Heart right ventricle (tissue), 16 donors: ENCODE results near the gene RBBP6. TPM values are rescaled to one million over a fixed set of nuclear protein-coding genes. Genes with fewer than 3 reads are reported as not detected.

Experiments
- ATAC-seq, 8 donors: fragments of 200-7000 bp; cut with Tn5 transposase; one replicate each; pipeline ENCODE4 v1.9.1; 2020; ENCODE audit warnings: mild to moderate bottlenecking in 8 of 8, moderate library complexity in 8 of 8, moderate number of reproducible peaks in 1 of 8
- DNase-seq, 2 donors: peaks; one replicate each; pipeline ENCODE4 v3.0.0-alpha.2; 2020
- H3K27ac ChIP-seq, 10 donors: fragments of 200-600 bp; sonication (generic) in 2 of 10; one replicate each; pipeline versions ENCODE4 v1.5.0 to v1.8.0; 2020 to 2022; ENCODE audit warnings: mild to moderate bottlenecking in 3 of 10
- H3K27me3 ChIP-seq, 7 donors: fragments of 200-600 bp; one replicate each; pipeline ENCODE4 v1.8.0; 2021 to 2022; ENCODE audit warnings: mild to moderate bottlenecking in 2 of 7
- H3K36me3 ChIP-seq, 9 donors: fragments of 200-600 bp; sonication (generic) in 1 of 9; one replicate each; pipeline versions ENCODE4 v1.5.0 to v1.8.0; 2020 to 2022; ENCODE audit warnings: mild to moderate bottlenecking in 2 of 9
- H3K4me1 ChIP-seq, 9 donors: fragments of 200-600 bp; sonication (generic) in 1 of 9; one replicate each; pipeline versions ENCODE4 v1.5.0 to v1.8.0; 2020 to 2022; ENCODE audit warnings: mild to moderate bottlenecking in 4 of 9
- H3K4me3 ChIP-seq, 10 donors: fragments of 200-600 bp; sonication (generic) in 2 of 10; one replicate each; pipeline versions ENCODE4 v1.5.0 to v1.8.0; 2020 to 2022; ENCODE audit warnings: mild to moderate bottlenecking in 7 of 10, moderate library complexity in 2 of 10
- H3K9me3 ChIP-seq, 11 donors: fragments of 200-600 bp in 10 of 11; sonication (generic) in 2 of 11; one replicate each; pipeline versions ENCODE4 v1.5.0 to v1.8.0; 2013 to 2022; ENCODE audit warnings: mild to moderate bottlenecking in 2 of 11, control low read depth in 1 of 11, moderate library complexity in 1 of 11
- WGBS, 2 donors: extraction: QIAGEN DNeasy Blood & Tissue Kit; methylation state at CpG; one replicate each; pipeline ENCODE4 v1.1.7; 2013; ENCODE audit warnings: inconsistent platforms in 1 of 2; 5-methylcytosine and 5-hydroxymethylcytosine counted together
- intact Hi-C, 10 donors: fragments of 100-400 bp; cut with DNase I; formaldehyde crosslinking; loops; one replicate each; pipeline versions ENCODE4 v1.11.1 to v1.14.2; 2022
- polyA plus RNA-seq, 2 donors: library from polyadenylated mRNA; stranded (reverse); fragments of 200-250 nt; gene quantifications; one replicate each; pipeline ENCODE4 v1.2.3, GENCODE V29; 2013
- total RNA-seq, 10 donors: library from RNA; stranded (reverse); fragmentation: NEBNext Ultra II Directional in 3 of 10; extraction: Animal tissue kit (Norgen Biotek cat#: 25700) in 3 of 10; gene quantifications; one replicate each; pipeline versions ENCODE4 v1.2.1 to v1.2.4, GENCODE V29; 2021 to 2023
- TF ChIP-seq, protein P1 (sequence below), 9 donors: fragments of 200-600 bp; sonication (generic) in 2 of 9; IDR thresholded peaks; one replicate each; pipeline versions ENCODE4 v1.5.0 to v1.8.0; 2021 to 2022; ENCODE audit warnings: antibody characterized with exemption in 9 of 9, mild to moderate bottlenecking in 5 of 9, moderate library complexity in 1 of 9
- donor health status: Arrhythmogenic right ventricular cardiomyopathy.
- donor health status: ischemic (EF 13 %, LVEDD 7.1; RV severe dilation, severe dysfunction).
- donor health status: healthy with polysubstance abuse.
- donor health status: DM: no; HTN: yes; CAD: no.
- donor health status: DM: no; HTN: no; CAD: no.
- donor health status: ischemic (EF 25% LVEDD 6.9; RV normal size, moderate dysfunction).
- donor health status: ischemic (EF 25% LVEDD 5.7; RV mildly dilated, moderate dysfunction).
- donor health status: healthy.
- donor health status: DM: yes; HTN: yes; CAD: no.
- donor health status: Ischemic cardiomyopathy.
- donor health status: ischemic (EF 35%, LVEDD 5.7; RV mildly dilated, moderate dysfunction).
- donor health status: nonischemic (EF 11% LVEDD 7.7; RV severe dilation, severe dysfunction).
- donor health status: DM: yes; HTN: yes; CAD: no.
- donor health status: PGD.
- donor health status: ischemic (EF 29% LVEDD 5.4; RV normal size, mild dysfunction).
- donor health status: nonischemic (EF 23%, LVEDD 6.1; RV moderate dilation, normal function).

RBBP6 gene
- total and polyA plus RNA-seq, 12 donors = 18.9 to 50.3 (median 33.1) TPM

DNA sequence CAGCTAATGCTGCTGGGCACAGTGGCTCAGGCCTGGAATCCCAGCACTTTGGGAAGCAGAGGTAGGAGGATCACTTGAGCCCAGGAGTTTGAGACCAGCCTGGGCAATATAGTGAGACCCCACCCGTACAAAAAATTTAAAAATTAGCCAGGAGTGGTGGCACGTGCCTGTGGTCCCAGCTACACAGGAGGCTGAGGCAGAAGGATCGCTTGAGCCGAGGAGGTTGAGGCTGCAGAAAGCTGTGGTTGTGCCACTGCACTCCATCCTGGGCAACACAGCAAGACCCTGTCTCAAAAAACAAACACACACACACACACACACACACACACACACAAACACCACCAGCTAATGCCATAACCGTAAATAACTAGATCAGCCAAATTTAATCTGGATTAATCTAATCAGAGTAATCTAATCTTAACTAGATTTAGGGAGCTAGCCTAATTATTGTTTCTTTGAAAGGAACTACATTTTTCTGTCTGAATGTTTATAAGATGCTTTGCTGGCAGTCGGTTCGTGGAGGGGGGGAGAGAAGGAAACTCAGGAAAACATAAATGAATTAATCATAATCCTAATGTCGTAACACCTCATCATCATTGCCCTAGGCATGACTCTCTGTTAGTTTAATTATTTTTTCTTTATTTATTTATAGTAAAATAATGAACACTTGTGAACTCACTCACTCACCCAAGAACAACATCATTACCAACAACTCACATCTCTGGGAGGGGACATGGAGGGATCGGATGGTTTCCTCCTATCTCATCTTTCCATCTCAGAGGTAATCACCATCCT, 12.5 kb upstream of the RBBP6 start:
- Histone ChIP-seq H3K36me3 (no peaks in the 10 kb centered on the region), H3K4me3 (no peak overlapping the region), H3K9me3 (no peaks in the 10 kb centered on the region), H3K27ac (no peak overlapping the region), H3K4me1 (peaks cover 0 to 9% (median 0%) of the 10 kb centered on the region in 9 donors), H3K27me3 (peaks cover 0 to 10% (median 0%) of the 10 kb centered on the region in 7 donors)
- TF ChIP-seq, protein P1, sequence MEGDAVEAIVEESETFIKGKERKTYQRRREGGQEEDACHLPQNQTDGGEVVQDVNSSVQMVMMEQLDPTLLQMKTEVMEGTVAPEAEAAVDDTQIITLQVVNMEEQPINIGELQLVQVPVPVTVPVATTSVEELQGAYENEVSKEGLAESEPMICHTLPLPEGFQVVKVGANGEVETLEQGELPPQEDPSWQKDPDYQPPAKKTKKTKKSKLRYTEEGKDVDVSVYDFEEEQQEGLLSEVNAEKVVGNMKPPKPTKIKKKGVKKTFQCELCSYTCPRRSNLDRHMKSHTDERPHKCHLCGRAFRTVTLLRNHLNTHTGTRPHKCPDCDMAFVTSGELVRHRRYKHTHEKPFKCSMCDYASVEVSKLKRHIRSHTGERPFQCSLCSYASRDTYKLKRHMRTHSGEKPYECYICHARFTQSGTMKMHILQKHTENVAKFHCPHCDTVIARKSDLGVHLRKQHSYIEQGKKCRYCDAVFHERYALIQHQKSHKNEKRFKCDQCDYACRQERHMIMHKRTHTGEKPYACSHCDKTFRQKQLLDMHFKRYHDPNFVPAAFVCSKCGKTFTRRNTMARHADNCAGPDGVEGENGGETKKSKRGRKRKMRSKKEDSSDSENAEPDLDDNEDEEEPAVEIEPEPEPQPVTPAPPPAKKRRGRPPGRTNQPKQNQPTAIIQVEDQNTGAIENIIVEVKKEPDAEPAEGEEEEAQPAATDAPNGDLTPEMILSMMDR (IDR thresholded peaks at IDR 0.05) = no peak
- ATAC-seq (no peak), DNase-seq (no peak)
- intact Hi-C loops = no loop called here
- 88% methylated on average over 9 of the region's 9 CpGs for WGBS, 2 donors

DNA sequence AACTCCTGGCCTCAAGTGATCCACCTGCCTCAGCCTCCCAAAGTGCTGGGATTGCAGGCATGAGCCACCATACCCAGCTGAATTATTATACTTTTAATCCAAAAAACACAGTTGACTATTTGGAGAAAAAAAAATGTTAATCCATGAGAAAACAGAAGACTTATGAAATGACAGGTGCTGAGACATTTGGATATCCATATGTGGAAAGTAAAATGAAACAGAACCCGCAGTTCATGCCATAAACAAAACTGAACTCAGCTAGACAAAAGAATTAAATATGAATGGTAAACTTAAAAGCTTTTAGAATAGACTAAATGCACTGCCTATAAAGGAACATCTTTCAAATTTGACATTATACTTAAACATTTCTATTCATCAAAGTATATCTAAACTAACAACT, 8.2 kb upstream of the RBBP6 start:
- no peak for DNase-seq
- Histone ChIP-seq H3K4me3 (no peak overlapping the region), H3K4me1 (no peaks in the 10 kb centered on the region), H3K9me3 (no peaks in the 10 kb centered on the region), H3K27ac (no peak overlapping the region), H3K36me3 (no peaks in the 10 kb centered on the region), H3K27me3 (peaks cover 0 to 6% (median 0%) of the 10 kb centered on the region in 7 donors)
- ATAC-seq = no peak
- intact Hi-C loops = no loop called here
- WGBS, 2 donors = 88 to 89% methylated on average over 1 of the region's 1 CpG
- TF ChIP-seq, protein P1 (IDR thresholded peaks at IDR 0.05) = no peak

DNA sequence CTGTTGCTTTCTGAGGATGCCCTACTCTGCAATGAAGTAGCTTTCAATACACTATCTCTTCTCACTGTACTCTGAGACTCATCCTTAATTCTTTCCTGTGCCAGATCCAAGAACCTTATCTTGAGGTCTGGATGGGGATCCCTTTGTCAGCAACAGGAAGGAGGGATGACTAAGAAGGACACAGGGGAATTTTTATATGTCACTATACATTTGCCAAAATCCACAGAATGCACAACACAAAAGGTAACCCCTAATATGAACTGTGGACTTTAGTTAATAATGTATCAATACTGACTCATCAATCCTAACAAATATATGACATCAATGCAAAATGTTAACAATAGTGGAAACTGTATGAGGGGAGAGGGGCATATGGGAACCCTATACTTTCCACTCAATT, 4.7 kb upstream of the RBBP6 start:
- ATAC-seq = no peak
- Histone ChIP-seq H3K27me3 (no peaks in the 10 kb centered on the region), H3K4me3 (no peak overlapping the region), H3K9me3 (no peaks in the 10 kb centered on the region), H3K27ac (no peak overlapping the region), H3K4me1 (peaks cover 0 to 7% (median 0%) of the 10 kb centered on the region in 9 donors), H3K36me3 (no peaks in the 10 kb centered on the region)
- intact Hi-C loops = loop anchor here in 1 of 10 donors (5.0 kb wide), 1 partner anchor 578 kb away; the partner anchor contains the start of gene LCMT1
- no peak for DNase-seq
- TF ChIP-seq, protein P1 (IDR thresholded peaks at IDR 0.05) = no peak

DNA sequence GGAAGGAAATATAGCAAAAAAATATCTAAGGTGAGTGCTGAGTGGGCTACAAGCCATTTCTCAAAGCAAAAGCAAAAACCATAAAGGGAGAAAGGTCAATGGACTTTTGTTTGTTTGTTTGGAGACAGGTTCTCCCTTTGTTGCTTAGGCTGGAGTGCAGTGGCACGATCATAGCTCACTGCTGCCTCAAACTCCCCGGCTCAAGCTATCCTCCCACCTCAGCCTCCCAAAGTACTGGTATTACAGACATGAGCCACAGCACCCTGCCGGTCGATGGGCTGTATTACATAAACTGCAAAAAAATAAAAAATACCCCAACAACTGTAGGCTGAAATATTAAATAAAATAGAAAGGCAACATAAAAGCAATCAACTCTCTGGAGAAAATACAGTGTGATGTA, 3.5 kb upstream of the RBBP6 start:
- Histone ChIP-seq H3K9me3 (no peaks in the 10 kb centered on the region), H3K4me3 (no peak overlapping the region), H3K4me1 (peaks cover 0 to 7% (median 4%) of the 10 kb centered on the region in 9 donors), H3K27me3 (no peaks in the 10 kb centered on the region), H3K36me3 (no peaks in the 10 kb centered on the region), H3K27ac (no peak overlapping the region)
- DNase-seq = no peak
- no peak for ATAC-seq
- WGBS, 2 donors = 71 to 88% methylated on average over 4 of the region's 4 CpGs
- intact Hi-C loops = loop anchor here in 1 of 10 donors (5.0 kb wide), 1 partner anchor 576 kb away; the partner anchor contains the start of gene LCMT1
- TF ChIP-seq, protein P1 (IDR thresholded peaks at IDR 0.05) = no peak
